Measurements from ENCODE around the gene AMN.

The AMN gene

GRCh38 chr14:102969901-102970300 lies 47.4 kb downstream of the AMN start:
- DNase-seq, result no peak

- DNase-seq, result no peak
Observed at GRCh38 chr14:102970496-102970895, 48.0 kb downstream of the AMN start.

GRCh38 chr14:102971314-102971713 lies 48.9 kb downstream of the AMN start:
- DNase-seq, result no peak

GRCh38 chr14:102971836-102972606 lies 49.6 kb downstream of the AMN start:
- DNase-seq, result no peak

GRCh38 chr14:102973706-102974285 lies 51.3 kb downstream of the AMN start:
- no peak for DNase-seq

GRCh38 chr14:102975662-102976061 lies 53.2 kb downstream of the AMN start:
- DNase-seq, result no peak

- no peak for DNase-seq
Observed at GRCh38 chr14:102977475-102977874, 55.0 kb downstream of the AMN start.

GRCh38 chr14:102979406-102979805 lies 56.9 kb downstream of the AMN start:
- DNase-seq, result no peak

GRCh38 chr14:102980409-102980810 lies 57.9 kb downstream of the AMN start:
- no peak for DNase-seq
